IMR-90 (cell line): Measurements from ENCODE around the gene PPP5C.

Source experiments
- BHLHE40 ChIP-seq: fragments of 150-350 bp; IDR thresholded peaks from 2 replicates; pipeline ENCODE4 v1.6.1; 2016; ENCODE audit warnings: mild to moderate bottlenecking, low read depth, low read length
- FOS ChIP-seq: fragments of 150-350 bp; IDR thresholded peaks from 2 replicates; pipeline ENCODE4 v1.6.1; 2016; ENCODE audit warnings: low read depth, low read length
- MAFK ChIP-seq: IDR thresholded peaks from 2 replicates; pipeline ENCODE4 v1.6.1; 2012; ENCODE audit warnings: low read depth, low read length, improper control_type of control experiment
- MAZ ChIP-seq: IDR thresholded peaks from 2 replicates; pipeline ENCODE4 v1.6.1; 2012; ENCODE audit warnings: low read depth, mild to moderate bottlenecking, low read length, improper control_type of control experiment, moderate library complexity, borderline replicate concordance
- MXI1 ChIP-seq: IDR thresholded peaks from 2 replicates; pipeline ENCODE4 v1.6.1; 2012; ENCODE audit warnings: low read depth, mild to moderate bottlenecking, low read length, moderate library complexity, borderline replicate concordance
- POLR2A ChIP-seq: IDR thresholded peaks from 2 replicates; pipeline ENCODE4 v1.6.1; 2012; ENCODE audit warnings: mild to moderate bottlenecking, low read depth, low read length
- RAD21 ChIP-seq: IDR thresholded peaks from 2 replicates; pipeline ENCODE4 v1.6.1; 2012; ENCODE audit warnings: low read length, improper control_type of control experiment
- RCOR1 ChIP-seq: IDR thresholded peaks from 2 replicates; pipeline ENCODE4 v1.6.1; 2012; ENCODE audit warnings: mild to moderate bottlenecking, low read length, improper control_type of control experiment; ENCODE audit not compliant: insufficient replicate concordance
- RFX5 ChIP-seq: IDR thresholded peaks from 2 replicates; pipeline ENCODE4 v1.8.0; 2012; ENCODE audit warnings: low read depth, mild to moderate bottlenecking, low read length, moderate library complexity
- SMC3 ChIP-seq: fragments of 150-350 bp; IDR thresholded peaks from 2 replicates; pipeline ENCODE4 v1.6.1; 2016; ENCODE audit warnings: low read depth, mild to moderate bottlenecking, antibody characterized with exemption, low read length, moderate library complexity
- TF ChIP-seq, protein P1 (sequence below): conservative IDR thresholded peaks from 2 replicates; pipeline ENCODE4 v1.5.1; 2012; ENCODE audit warnings: mild to moderate bottlenecking, low read depth, low read length, improper control_type of control experiment
- TF ChIP-seq, protein P2 (sequence below): fragments of 150-350 bp; IDR thresholded peaks from 2 replicates; pipeline ENCODE4 v1.6.1; 2017; ENCODE audit warnings: mild to moderate bottlenecking, antibody characterized with exemption, low read length, low read depth

- no peak for TF ChIP-seq POLR2A
- TF ChIP-seq, protein P1, sequence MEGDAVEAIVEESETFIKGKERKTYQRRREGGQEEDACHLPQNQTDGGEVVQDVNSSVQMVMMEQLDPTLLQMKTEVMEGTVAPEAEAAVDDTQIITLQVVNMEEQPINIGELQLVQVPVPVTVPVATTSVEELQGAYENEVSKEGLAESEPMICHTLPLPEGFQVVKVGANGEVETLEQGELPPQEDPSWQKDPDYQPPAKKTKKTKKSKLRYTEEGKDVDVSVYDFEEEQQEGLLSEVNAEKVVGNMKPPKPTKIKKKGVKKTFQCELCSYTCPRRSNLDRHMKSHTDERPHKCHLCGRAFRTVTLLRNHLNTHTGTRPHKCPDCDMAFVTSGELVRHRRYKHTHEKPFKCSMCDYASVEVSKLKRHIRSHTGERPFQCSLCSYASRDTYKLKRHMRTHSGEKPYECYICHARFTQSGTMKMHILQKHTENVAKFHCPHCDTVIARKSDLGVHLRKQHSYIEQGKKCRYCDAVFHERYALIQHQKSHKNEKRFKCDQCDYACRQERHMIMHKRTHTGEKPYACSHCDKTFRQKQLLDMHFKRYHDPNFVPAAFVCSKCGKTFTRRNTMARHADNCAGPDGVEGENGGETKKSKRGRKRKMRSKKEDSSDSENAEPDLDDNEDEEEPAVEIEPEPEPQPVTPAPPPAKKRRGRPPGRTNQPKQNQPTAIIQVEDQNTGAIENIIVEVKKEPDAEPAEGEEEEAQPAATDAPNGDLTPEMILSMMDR, result no peak
- TF ChIP-seq MXI1, result no peak
- TF ChIP-seq RFX5, result no peak
- no peak for TF ChIP-seq FOS
- no peak for TF ChIP-seq RAD21
- TF ChIP-seq RCOR1, result no peak
- no peak for TF ChIP-seq MAZ
- TF ChIP-seq, protein P2, sequence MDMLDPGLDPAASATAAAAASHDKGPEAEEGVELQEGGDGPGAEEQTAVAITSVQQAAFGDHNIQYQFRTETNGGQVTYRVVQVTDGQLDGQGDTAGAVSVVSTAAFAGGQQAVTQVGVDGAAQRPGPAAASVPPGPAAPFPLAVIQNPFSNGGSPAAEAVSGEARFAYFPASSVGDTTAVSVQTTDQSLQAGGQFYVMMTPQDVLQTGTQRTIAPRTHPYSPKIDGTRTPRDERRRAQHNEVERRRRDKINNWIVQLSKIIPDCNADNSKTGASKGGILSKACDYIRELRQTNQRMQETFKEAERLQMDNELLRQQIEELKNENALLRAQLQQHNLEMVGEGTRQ, result no peak
- no peak for TF ChIP-seq SMC3
- TF ChIP-seq MAFK, result no peak
- TF ChIP-seq BHLHE40, result no peak
These were observed 8.6 kb downstream of the PPP5C start for GRCh38 chr19:46355234-46356148.
